Measurements from ENCODE around the gene SHISA6.

DNA sequence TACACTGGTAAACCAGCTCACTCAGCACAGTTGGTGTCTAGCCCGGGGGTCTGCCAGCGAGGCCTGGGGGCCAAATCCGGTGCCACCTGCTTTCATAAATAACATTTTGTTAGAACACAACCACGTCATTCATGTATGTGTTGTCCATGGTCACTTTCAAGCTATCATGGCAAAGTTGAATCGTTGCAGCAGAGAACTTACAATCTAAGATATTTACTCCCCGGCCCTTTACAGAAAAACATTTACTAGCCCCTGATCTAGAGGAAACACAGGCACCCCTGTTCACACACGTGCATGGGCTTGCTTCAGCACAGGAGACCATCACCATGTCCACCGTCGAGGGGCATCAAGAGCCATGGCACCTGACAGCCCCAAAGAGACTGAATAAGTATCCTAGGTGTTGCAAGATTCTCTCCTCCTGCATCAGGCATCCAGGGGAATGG is 245.9 kb downstream of the SHISA6 start:
- no peak for TF ChIP-seq POLR2A (IDR thresholded peaks at IDR 0.05)
- no peak for TF ChIP-seq EP300 (IDR thresholded peaks at IDR 0.05)
- TF ChIP-seq, protein P1, sequence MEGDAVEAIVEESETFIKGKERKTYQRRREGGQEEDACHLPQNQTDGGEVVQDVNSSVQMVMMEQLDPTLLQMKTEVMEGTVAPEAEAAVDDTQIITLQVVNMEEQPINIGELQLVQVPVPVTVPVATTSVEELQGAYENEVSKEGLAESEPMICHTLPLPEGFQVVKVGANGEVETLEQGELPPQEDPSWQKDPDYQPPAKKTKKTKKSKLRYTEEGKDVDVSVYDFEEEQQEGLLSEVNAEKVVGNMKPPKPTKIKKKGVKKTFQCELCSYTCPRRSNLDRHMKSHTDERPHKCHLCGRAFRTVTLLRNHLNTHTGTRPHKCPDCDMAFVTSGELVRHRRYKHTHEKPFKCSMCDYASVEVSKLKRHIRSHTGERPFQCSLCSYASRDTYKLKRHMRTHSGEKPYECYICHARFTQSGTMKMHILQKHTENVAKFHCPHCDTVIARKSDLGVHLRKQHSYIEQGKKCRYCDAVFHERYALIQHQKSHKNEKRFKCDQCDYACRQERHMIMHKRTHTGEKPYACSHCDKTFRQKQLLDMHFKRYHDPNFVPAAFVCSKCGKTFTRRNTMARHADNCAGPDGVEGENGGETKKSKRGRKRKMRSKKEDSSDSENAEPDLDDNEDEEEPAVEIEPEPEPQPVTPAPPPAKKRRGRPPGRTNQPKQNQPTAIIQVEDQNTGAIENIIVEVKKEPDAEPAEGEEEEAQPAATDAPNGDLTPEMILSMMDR (IDR thresholded peaks at IDR 0.05): no peak
